ENCODE results near the gene GLB1L3.
A peak's percentile ranks its signal among the peaks of the same experiment; 100 is the strongest.

DNA sequence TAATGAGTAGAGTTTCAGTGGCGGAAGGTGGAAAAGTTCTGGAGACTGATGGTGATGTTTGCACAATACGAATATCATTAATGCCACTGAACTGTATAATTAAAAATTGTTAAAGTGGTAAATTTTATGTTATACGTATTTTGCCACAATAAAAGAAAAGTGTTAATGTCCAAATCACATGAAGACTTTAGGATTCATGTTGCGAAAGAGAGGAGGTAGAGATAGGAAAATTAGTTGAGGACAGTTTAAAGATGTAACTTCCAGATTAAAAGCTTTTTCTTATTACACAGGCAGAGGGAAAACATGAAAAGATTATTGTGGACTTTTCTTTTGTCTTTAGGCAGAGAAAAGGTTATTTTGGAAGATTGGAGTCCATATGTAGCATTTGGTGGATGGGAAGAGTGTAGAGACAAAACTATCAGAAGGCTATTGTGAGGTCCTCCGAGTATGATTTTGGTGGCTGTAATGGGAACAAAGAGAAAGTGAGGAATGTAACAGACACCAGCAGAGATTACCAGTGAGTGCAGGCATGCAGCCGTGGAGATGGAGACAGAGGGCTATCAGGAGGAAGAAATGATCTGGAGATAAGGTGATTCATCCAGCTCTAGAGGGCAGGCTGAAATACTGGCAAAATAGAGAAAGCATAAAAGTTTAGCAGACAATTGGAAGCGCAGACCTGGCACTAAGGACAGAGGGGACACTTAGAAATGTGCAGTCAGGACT, 39.2 kb upstream of the GLB1L3 start:
- TF ChIP-seq GATA2 (IDR thresholded peaks at IDR 0.05; ENCODE audit: low read depth, low read length) (peak; percentile 80), GATA3 (IDR thresholded peaks at IDR 0.05; ENCODE audit: low read depth, low read length) (no peak)
